Fibroblast of villous mesenchyme (primary cell): ENCODE results near the gene WNT7A. TPM values are rescaled to one million over a fixed set of nuclear protein-coding genes. Genes with fewer than 3 reads are reported as not detected.
A peak's percentile ranks its signal among the peaks of the same experiment; 100 is the strongest.

Experiments
- DNase-seq: peaks from one replicate; pipeline ENCODE4 v3.0.0-alpha.2; 2010; ENCODE audit warnings: low read depth
- H3K4me3 ChIP-seq: 2 replicates; pipeline ENCODE4 v1.5.1; 2011; ENCODE audit warnings: low read depth, mild to moderate bottlenecking, low read length
- total RNA-seq: library from RNA; depleted of rRNA; stranded (reverse); fragments of >200 nt; gene quantifications from 2 replicates; pipeline ENCODE4 v1.2.3, GENCODE V29; 2012
- TF ChIP-seq, protein P1 (sequence below): IDR thresholded peaks from 2 replicates; pipeline ENCODE4 v1.5.1; 2012; ENCODE audit warnings: low read depth, mild to moderate bottlenecking, low read length; ENCODE audit not compliant: insufficient read depth

The WNT7A gene
- total RNA-seq, 1 donor: not detected

- H3K4me3 ChIP-seq: no peak overlapping the region
- TF ChIP-seq, protein P1, sequence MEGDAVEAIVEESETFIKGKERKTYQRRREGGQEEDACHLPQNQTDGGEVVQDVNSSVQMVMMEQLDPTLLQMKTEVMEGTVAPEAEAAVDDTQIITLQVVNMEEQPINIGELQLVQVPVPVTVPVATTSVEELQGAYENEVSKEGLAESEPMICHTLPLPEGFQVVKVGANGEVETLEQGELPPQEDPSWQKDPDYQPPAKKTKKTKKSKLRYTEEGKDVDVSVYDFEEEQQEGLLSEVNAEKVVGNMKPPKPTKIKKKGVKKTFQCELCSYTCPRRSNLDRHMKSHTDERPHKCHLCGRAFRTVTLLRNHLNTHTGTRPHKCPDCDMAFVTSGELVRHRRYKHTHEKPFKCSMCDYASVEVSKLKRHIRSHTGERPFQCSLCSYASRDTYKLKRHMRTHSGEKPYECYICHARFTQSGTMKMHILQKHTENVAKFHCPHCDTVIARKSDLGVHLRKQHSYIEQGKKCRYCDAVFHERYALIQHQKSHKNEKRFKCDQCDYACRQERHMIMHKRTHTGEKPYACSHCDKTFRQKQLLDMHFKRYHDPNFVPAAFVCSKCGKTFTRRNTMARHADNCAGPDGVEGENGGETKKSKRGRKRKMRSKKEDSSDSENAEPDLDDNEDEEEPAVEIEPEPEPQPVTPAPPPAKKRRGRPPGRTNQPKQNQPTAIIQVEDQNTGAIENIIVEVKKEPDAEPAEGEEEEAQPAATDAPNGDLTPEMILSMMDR: peak; percentile 82
- peak; percentile 69 for DNase-seq
Measured at GRCh38 chr3:13896473-13897154, 16.7 kb upstream of the WNT7A start.

- DNase-seq: peak; percentile 81
- peak overlapping the region; percentile 51 for H3K4me3 ChIP-seq
- TF ChIP-seq, protein P1: no peak
Measured at GRCh38 chr3:13895155-13896105, 15.6 kb upstream of the WNT7A start.

- peak overlapping the region; percentile 51 for H3K4me3 ChIP-seq
- no peak for DNase-seq
- TF ChIP-seq, protein P1: no peak
Measured at GRCh38 chr3:13894807-13895154, 14.9 kb upstream of the WNT7A start.

GRCh38 chr3:13894096-13894806 is 14.4 kb upstream of the WNT7A start:
- no peak overlapping the region for H3K4me3 ChIP-seq
- no peak for DNase-seq
- TF ChIP-seq, protein P1: no peak

DNA sequence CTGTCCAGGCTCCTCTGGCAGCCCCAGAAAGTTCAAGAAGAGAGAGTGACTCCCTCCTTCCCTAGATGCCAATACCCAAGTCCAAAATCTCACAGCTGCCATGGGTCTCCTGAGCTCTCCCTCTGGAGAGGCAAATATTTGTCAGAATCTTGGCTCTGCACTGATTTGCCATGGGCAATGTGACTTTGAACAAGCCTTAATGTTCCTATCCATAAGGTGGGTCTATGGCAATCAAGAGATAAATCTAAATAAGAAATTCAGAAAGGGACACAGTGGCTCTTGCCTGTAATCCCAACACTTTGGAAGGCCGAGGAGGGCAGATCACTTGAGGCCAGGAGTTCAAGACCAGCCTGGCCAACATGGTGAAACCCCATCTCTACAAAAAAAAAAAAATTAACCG is 12.4 kb upstream of the WNT7A start:
- H3K4me3 ChIP-seq: no peak overlapping the region
- DNase-seq: no peak
- TF ChIP-seq, protein P1: no peak

DNA sequence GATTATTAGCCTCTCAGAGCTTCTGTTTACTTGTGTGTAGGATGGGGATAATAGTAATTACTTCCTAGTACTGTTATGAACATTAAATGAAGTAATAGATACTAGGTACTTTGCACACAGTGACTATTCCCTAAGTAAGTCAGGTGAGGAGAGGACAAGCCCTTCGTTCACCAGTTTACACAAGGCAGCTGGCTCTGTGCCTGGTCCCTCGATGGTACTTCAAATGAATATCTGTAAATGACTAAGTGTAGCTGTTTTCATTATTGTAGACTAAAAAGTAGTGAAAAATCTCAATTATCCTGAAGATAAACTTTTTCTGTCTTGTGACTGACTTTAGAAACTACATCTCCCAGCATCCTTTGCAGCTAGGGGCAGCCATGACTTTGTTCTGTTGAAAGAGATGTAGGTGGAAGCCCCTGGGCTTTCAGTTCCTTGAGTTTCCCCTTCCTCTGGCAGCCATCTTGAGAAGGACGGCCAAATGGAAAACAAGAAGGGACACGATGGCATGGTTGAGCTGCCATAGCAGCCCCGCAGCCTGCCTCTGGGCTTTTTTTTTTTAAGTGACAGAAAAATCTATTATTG is 11.7 kb upstream of the WNT7A start:
- DNase-seq: no peak
- H3K4me3 ChIP-seq: no peak overlapping the region
- TF ChIP-seq, protein P1: no peak
